Measurements from ENCODE around the gene STX1B.
"Not testable (repeated sequence)": the region's sequence is repeated elsewhere in the genome, so short reads cannot be mapped to it uniquely, and the experiment has no call there.

The STX1B gene

DNA sequence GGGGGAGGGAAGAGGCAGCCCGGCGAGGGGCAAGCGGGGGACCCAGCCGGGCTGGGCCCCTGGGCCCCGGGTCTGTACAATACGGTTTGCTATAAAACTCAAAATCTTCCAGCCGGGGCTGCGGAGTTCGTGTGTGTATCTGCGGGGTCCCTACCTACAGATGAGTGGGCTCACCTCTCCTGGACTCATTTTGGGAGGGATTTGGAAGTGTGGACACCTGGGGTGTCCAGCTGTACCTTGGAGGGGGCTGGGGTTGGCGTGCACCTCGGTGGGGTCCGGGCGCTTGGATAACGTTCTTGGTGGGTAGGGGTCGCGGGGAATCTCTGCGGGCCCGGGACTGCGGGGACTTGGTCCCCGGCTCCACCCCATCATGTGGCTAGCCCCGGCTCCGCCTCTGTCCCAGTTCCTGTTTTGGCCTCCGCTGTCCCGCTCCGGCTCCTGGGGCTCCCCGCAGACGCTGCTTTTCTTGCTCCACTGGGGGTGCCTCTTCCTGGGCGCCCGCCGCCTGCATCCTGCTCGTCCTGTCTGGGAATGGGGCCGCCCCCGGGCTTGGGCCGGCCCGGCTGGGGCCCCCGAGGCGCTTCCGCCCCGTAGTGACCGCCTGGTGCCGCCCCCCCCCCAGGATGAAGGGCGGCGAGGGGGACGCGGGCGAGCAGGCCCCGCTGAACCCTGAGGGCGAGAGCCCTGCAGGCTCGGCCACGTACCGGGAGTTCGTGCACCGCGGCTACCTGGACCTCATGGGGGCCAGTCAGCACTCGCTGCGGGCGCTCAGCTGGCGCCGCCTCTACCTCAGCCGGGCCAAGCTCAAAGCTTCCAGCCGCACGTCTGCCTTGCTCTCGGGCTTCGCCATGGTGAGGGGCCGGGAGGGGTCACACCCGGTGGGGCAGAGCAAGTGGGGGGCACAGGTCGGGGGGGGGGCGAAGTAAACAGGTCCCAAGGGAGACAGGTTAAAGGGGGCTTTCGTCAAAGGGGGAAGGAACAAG is 61.5 kb downstream of the STX1B start, which contains the start of gene ORAI3:
Gene ORAI3, plus strand, starts transcription at position 402 of the 983 bp plus-strand sequence. Its CDS starts 222 bp downstream, at position 624.
- peak; percentile 33 for DNase-seq

DNA sequence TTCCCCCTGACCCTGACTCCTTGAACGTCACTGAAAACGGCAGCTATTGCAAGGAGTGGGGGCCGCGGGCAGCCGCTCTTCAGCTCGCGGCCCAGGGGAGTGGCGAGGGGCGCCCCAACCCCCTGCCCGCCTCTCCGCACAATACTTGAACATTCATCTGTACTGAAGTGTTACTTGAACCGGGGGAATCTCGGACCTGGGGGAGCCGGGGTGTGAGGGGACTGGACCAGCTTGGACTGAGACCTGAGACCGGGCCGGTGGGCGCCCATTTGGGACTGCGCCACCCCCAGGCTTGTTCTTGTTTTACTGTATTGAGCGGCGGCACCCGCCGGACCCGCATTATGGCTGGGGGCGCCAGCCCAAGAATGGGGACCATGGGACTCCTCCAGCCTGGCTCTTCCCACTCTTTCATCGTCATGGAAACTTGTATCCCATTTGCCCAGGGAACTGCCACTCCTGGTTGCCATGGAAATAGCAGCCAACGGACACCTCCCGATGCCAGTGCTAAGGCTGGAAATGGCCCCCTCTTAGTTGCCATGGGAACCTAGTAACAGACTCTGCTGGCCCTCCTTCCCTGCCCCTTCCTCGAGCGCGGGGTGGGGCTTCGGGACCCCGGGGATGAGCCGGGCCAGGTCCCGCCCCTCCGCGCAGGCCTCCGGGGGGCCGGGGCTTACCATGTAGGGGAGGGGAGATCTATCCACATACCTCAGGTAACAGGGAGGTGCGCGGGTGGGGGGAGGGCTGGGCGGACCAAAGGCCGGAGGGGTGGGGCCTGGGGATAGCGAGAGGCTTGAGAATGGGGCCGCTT is 62.4 kb downstream of the STX1B start:
- DNase-seq = no peak

DNA sequence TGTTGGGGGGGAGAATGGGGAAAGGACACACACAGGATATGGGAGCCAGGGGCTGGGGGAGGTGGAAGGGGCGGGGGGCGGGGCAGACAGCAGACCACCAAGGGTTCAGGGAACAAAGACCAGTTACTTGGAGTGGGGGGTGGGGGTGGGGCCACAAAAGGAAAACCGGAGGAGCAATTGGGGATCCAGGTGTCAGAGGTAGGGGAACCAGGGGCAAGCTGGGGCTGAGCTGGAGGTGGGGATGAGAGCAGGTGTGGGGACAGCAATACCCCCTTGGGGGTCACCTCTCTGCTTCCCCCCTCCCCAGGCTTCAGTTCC is 62.9 kb downstream of the STX1B start:
- no peak for DNase-seq

DNA sequence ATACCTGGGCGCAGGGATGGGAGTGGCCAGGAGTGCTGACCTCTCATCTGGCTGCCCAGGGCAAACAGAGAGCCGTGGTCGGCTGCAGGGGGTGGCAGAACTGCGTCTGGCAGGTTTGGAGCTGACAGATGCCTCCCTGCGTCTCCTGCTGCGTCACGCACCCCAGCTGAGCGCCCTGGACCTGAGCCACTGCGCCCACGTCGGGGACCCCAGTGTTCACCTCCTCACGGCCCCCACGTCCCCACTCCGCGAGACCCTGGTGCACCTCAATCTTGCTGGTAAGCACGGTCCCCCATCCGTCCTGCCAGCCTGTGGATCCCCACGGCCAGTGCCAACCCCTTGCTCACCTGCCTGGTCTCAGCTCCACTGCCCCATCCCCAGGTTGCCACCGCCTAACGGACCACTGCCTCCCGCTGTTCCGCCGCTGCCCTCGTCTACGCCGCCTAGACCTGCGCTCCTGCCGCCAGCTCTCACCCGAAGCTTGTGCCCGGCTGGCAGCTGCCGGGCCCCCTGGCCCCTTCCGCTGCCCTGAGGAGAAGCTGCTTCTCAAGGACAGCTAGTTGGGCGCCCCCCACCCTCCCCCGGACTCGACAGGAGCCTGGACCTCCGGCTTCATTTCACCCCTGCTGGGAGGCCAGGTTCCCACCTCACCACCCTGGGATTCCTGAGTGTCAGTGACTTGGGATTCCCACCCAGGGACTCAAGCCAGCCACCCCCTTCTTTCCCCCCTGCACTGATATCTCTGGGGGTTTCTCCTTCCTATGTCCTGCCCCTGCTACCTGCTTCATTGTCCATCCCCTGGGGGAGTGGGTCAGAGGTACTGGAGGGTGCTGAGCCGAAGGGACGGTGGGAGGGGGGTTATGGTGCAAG is 63.5 kb downstream of the STX1B start:
- no peak for DNase-seq

DNA sequence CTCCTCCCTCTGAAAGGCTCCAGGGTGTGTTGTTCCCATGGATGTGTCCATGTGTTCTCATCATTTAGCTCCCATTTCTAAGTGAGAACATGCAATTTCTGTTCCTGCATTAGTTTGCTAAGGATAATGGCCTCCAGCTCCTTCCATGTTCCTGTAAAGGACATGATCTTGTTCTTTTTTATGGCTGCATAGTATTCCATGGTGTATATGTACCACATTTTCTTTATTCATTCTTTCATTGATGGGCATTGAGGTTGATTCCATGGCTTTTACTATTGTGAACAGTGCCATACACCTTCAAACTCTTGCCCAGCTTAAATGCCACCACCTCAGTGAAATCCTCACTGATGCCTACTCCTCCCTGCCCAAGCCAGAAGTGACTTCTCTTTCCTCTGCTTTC is 66.1 kb downstream of the STX1B start:
- no peak for DNase-seq

DNA sequence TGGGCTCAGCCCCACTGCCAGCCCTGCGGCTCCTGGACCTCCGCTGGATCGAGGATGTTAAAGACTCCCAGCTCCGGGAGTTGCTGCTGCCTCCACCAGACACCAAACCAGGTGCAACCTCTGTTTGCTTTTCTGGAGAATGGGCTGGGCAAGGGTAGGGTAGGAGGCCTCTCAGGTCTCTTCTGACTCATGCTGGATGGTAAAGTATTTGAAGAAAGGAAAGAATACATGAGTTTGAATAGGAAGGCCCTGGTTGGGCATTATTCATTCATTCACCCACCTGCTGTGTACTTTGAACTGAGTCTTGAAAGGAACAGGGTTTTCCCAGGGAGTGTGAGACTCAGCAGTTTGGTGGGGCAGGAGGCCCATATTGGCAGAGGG is 68.0 kb downstream of the STX1B start:
- DNase-seq = no peak

DNA sequence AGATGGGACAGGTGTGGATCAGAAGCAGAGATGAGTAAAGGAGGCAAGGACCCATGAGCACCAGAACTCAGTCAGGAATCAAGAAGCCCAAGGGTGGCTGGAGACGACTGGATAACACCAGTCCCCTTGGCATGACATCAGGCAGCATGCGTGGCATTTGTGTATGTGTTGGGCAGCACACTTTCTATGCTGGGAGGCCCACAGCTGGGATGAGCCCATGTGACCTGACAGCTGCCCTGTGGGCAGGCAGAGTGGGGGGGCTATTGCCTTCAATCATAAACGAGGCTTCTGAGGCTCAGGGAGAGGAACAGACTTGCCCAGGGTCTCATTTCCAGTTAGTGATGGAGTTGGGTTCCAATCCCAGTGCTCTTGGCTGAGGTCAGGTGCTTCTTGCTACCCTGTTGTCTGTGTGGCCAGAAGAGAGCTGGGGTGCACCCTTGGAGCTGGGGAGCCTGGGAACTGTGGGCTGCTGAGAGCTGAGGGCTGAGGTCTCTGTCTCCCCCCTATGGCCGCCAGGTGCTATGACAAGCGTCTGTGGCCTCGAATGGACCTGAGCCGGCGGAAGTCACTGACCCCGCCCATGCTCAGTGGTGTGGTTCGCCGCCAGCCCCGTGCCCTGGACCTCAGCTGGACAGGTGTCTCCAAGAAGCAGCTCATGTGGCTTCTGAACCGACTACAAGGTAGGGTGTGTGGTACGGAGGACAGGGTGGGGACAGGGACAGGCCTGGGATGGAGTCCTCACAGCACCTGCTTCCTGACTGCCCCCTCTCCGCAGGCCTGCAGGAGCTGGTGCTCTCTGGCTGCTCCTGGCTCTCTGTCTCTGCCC is 68.6 kb downstream of the STX1B start:
- DNase-seq = peak; percentile 68

DNA sequence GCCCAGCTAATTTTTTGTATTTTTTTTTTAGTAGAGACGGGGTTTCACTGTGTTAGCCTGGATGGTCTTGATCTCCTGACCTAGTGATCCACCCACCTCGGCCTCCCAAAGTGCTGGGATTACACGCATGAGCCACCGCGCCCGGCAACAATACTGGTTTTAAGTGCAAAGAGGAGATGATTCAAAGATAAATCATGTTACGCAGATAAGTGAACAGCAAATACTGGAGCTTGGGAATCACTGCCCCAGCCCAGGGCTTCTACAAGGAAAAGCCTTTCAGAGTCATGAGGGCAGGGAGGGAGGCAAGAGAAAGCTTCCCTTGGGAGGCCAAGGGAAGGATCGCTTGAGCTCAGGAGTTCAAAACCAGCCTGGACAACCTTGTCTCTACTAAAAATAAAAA is 70.9 kb downstream of the STX1B start:
- DNase-seq = not testable (repeated sequence)

Data from stimulated activated CD4-positive, alpha-beta T cell treated with anti-CD3 and anti-CD28 coated beads, Interleukin-1b, Interleukin-23, amount 100 ng/mL, for 48 hours (primary cell).